ENCODE data around the gene SYNE2.

- TF ChIP-seq POLR2AphosphoS5 (IDR thresholded peaks at IDR 0.05; ENCODE audit: borderline replicate concordance, low read depth, low read length) (no peak), EZH2 (IDR thresholded peaks at IDR 0.05) (no peak)
These were observed 1.5 kb downstream of the SYNE2 start for GRCh38 chr14:63854330-63854729.
